ENCODE results near the gene PLEKHM3. TPM values are rescaled to one million over a fixed set of nuclear protein-coding genes. Genes with fewer than 3 reads are reported as not detected.

Gene PLEKHM3
- total and polyA plus RNA-seq, 2 of the 13 experiments (the other 11 are each of a cell fraction or from before 2014, with no cell fraction given) = 4.5 to 4.7 TPM

DNA sequence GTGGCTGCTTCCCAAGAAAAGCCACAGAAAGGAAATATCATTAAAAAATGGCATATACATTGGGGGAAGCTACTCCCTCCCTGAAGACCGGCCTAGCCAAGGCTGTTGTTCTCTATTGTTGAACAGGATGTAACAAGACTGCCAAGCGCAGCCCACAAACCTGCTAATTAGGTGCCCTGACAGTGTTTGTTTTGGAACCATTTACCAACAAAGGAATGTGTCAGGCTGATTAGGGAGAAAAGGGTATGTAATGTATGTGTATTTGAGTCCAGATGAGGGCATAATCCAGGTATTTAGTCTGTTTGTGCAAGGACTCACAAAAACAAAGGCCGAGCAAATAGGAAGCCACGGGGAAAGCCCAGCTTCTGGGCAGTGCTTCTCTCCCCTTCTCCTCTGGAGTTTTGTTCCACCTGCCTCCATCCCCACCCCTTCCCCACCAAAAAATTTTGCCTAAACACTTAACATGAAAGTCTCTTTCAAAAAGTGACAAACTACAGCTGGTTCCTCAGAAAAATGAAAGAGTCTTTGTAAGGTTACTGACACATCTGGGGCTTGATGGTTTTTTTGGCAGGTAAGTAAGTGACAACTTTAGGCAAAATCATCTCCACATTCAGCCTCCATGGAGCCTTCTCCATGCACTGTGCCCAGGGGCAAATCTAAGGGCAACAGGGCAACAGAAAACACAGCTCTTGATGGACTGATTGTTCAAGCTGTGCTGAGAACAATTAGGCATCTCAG lies 177.4 kb downstream of the PLEKHM3 start (continued):
- no peak for TF ChIP-seq FOXC1 (CRISPR knock-in tag; IDR thresholded peaks at IDR 0.05; ENCODE audit: borderline replicate concordance)
- TF ChIP-seq, protein P1, sequence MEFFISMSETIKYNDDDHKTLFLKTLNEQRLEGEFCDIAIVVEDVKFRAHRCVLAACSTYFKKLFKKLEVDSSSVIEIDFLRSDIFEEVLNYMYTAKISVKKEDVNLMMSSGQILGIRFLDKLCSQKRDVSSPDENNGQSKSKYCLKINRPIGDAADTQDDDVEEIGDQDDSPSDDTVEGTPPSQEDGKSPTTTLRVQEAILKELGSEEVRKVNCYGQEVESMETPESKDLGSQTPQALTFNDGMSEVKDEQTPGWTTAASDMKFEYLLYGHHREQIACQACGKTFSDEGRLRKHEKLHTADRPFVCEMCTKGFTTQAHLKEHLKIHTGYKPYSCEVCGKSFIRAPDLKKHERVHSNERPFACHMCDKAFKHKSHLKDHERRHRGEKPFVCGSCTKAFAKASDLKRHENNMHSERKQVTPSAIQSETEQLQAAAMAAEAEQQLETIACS (CRISPR knock-in tag; IDR thresholded peaks at IDR 0.05) = no peak
- TF ChIP-seq, protein P2, sequence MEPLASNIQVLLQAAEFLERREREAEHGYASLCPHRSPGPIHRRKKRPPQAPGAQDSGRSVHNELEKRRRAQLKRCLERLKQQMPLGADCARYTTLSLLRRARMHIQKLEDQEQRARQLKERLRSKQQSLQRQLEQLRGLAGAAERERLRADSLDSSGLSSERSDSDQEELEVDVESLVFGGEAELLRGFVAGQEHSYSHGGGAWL (CRISPR knock-in tag; IDR thresholded peaks at IDR 0.05) = peak; percentile 25; the same call in 1 of the 2 replicates
- TF ChIP-seq EP300 (IDR thresholded peaks at IDR 0.05; ENCODE audit: low read depth in 2 of 2, low read length in 2 of 2) = peak; percentile 75 to 97
- TF ChIP-seq EP300 (CRISPR knock-in tag; IDR thresholded peaks at IDR 0.05; ENCODE audit: borderline replicate concordance) = peak; percentile 96
- no peak for TF ChIP-seq SYNCRIP (IDR thresholded peaks at IDR 0.05; ENCODE audit: insufficient read depth, low read depth, low read length)
- TF ChIP-seq ZZZ3 (CRISPR knock-in tag; IDR thresholded peaks at IDR 0.05; ENCODE audit: borderline replicate concordance) = no peak
- peak; percentile 92; the same call in 1 of the 2 replicates for TF ChIP-seq DNMT3B (CRISPR knock-in tag; conservative IDR thresholded peaks at IDR 0.05)
- TF ChIP-seq IRF2 (CRISPR knock-in tag; IDR thresholded peaks at IDR 0.05) = peak; percentile 77; the same call in 1 of the 2 replicates
- TF ChIP-seq, protein P3, sequence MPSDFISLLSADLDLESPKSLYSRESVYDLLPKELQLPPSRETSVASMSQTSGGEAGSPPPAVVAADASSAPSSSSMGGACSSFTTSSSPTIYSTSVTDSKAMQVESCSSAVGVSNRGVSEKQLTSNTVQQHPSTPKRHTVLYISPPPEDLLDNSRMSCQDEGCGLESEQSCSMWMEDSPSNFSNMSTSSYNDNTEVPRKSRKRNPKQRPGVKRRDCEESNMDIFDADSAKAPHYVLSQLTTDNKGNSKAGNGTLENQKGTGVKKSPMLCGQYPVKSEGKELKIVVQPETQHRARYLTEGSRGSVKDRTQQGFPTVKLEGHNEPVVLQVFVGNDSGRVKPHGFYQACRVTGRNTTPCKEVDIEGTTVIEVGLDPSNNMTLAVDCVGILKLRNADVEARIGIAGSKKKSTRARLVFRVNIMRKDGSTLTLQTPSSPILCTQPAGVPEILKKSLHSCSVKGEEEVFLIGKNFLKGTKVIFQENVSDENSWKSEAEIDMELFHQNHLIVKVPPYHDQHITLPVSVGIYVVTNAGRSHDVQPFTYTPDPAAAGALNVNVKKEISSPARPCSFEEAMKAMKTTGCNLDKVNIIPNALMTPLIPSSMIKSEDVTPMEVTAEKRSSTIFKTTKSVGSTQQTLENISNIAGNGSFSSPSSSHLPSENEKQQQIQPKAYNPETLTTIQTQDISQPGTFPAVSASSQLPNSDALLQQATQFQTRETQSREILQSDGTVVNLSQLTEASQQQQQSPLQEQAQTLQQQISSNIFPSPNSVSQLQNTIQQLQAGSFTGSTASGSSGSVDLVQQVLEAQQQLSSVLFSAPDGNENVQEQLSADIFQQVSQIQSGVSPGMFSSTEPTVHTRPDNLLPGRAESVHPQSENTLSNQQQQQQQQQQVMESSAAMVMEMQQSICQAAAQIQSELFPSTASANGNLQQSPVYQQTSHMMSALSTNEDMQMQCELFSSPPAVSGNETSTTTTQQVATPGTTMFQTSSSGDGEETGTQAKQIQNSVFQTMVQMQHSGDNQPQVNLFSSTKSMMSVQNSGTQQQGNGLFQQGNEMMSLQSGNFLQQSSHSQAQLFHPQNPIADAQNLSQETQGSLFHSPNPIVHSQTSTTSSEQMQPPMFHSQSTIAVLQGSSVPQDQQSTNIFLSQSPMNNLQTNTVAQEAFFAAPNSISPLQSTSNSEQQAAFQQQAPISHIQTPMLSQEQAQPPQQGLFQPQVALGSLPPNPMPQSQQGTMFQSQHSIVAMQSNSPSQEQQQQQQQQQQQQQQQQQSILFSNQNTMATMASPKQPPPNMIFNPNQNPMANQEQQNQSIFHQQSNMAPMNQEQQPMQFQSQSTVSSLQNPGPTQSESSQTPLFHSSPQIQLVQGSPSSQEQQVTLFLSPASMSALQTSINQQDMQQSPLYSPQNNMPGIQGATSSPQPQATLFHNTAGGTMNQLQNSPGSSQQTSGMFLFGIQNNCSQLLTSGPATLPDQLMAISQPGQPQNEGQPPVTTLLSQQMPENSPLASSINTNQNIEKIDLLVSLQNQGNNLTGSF (CRISPR knock-in tag; IDR thresholded peaks at IDR 0.05) = no peak
- TF ChIP-seq, protein P4, sequence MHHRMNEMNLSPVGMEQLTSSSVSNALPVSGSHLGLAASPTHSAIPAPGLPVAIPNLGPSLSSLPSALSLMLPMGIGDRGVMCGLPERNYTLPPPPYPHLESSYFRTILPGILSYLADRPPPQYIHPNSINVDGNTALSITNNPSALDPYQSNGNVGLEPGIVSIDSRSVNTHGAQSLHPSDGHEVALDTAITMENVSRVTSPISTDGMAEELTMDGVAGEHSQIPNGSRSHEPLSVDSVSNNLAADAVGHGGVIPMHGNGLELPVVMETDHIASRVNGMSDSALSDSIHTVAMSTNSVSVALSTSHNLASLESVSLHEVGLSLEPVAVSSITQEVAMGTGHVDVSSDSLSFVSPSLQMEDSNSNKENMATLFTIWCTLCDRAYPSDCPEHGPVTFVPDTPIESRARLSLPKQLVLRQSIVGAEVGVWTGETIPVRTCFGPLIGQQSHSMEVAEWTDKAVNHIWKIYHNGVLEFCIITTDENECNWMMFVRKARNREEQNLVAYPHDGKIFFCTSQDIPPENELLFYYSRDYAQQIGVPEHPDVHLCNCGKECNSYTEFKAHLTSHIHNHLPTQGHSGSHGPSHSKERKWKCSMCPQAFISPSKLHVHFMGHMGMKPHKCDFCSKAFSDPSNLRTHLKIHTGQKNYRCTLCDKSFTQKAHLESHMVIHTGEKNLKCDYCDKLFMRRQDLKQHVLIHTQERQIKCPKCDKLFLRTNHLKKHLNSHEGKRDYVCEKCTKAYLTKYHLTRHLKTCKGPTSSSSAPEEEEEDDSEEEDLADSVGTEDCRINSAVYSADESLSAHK (CRISPR knock-in tag; IDR thresholded peaks at IDR 0.05; ENCODE audit: borderline replicate concordance) = peak; percentile 55; the same call in 1 of the 2 replicates
- no peak for TF ChIP-seq SALL2 (CRISPR knock-in tag; IDR thresholded peaks at IDR 0.05)
- TF ChIP-seq SRSF9 (IDR thresholded peaks at IDR 0.05; ENCODE audit: borderline replicate concordance, insufficient read depth, low read depth, low read length, poor library complexity, severe bottlenecking) = no peak

All from HepG2 (cell line).